ENCODE measurements around the gene HCK. TPM values are rescaled to one million over a fixed set of nuclear protein-coding genes. Genes with fewer than 3 reads are reported as not detected.

HCK gene
- polyA plus RNA-seq, 1 of the 3 experiments (the other 2 are of a cell fraction) = not detected

DNA sequence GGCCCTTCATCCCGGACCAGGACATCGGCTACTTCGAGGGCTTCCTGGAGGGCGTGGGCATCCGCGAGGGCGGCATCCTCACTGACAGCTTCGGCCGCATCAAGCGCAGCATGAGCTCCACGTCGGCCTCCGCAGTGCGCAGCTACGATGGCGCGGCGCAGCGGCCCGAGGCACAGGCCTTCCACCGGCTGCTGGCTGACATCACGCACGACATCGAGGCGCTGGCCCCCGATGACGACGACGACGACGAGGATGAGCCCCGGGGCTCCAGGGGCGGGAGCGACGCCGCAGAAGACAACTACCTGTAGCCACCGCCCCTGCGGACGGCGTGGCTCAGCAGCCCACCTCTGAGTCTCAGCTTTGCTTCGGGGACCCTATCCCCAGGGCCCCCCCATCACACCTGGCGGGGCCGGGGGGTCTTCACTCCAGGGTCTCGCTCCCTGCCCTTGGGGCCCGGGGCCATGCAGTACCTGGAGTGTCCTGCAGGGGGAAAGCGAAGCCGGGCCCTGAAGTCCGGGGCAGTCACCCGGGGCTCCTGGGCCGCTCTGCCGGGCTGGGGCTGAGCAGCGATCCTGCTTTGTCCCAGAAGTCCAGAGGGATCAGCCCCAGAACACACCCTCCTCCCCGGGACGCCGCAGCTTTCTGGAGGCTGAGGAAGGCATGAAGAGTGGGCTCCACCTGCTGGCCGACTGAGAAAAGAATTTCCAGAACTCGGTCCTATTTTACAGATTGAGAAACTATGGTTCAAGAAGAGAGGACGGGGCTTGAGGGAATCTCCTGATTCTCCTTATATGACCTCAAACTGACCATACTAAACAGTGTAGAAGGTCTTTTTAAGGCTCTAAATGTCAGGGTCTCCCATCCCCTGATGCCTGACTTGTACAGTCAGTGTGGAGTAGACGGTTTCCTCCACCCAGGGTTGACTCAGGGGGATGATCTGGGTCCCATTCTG, 20.8 kb upstream of the HCK start:
- H3K4me2 ChIP-seq = peak overlapping the region; percentile 77

DNA sequence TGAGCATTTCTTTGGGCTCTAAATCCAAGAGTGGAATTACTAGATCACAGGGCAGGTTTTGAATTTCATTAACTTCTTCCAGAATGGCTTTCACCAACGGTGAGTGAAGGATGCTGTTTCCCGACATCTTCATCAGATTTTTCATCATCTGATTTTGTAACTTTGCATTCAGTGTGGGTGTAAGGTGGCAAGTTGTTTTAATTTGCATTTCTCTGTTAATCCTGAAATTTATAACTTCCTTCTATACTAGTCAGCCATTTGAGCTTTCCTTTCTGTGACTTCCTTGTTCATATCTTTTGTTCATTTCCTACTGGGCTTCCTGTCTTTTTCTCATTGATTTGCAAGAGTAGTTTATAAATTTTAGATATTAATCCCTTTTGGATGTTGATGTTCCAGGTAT, 18.7 kb upstream of the HCK start:
- Histone ChIP-seq H3K4me1 (ENCODE audit: control insufficient read depth in 1 of 2, insufficient read depth in 2 of 2, low read depth in 1 of 2, low read length in 1 of 2) (peaks cover 0 to 7% of the 10 kb centered on the region in 2 experiments; a peak in 1 of 4 replicates), H3F3A (replicated peaks; ENCODE audit: insufficient read depth) (peaks cover 4% of the 10 kb centered on the region), H3K36me3 (replicated peaks in 1 of 2; ENCODE audit: control insufficient read depth in 1 of 2, insufficient read depth in 2 of 2, low read length in 1 of 2) (no peaks in the 10 kb centered on the region), H3K4me3 (ENCODE audit: low read depth in 2 of 2, low read length in 1 of 2) (no peak overlapping the region), H3K4me2 (no peak overlapping the region), H3K79me2 (ENCODE audit: insufficient read depth) (no peaks in the 10 kb centered on the region), H3K9me3 (no peaks in the 10 kb centered on the region), H3K9me2 (no peaks in the 10 kb centered on the region), H2AFZ (ENCODE audit: low read depth) (no peak overlapping the region), H4K20me1 (ENCODE audit: insufficient read depth) (no peaks in the 10 kb centered on the region), H3K9ac (no peak overlapping the region), H3K27me3 (ENCODE audit: insufficient read depth) (peaks cover 38% of the 10 kb centered on the region), H3K27ac (ENCODE audit: low read depth in 2 of 2, low read length in 1 of 2) (no peak overlapping the region)
- ChIA-PET CTCF (interaction anchor here (3.3 to 9.8 kb wide), 6 partner anchors 8 to 210 kb away, joined by 11 to 170 read pairs (median 50); partner anchors contain the start of gene PDRG1), POLR2A (no interaction called here)
- WGBS (ENCODE audit: low lambda C conversion rate) = 55% methylated on average over 2 of the region's 2 CpGs
- no peak for DNase-seq
- TF ChIP-seq FOSL2 (IDR thresholded peaks at IDR 0.05; ENCODE audit: borderline replicate concordance, low read depth) (no peak), EP300 (IDR thresholded peaks at IDR 0.05; ENCODE audit: borderline replicate concordance in 1 of 2, low read depth in 1 of 2, low read length in 1 of 2) (no peak), RFX5 (IDR thresholded peaks at IDR 0.05; ENCODE audit: low read length) (no peak), GATA2 (CRISPR knock-in tag; IDR thresholded peaks at IDR 0.05) (no peak), RCOR1 (IDR thresholded peaks at IDR 0.05; ENCODE audit: low read length) (no peak), YY1 (IDR thresholded peaks at IDR 0.05; ENCODE audit: low read depth) (no peak), FOXM1 (IDR thresholded peaks at IDR 0.05; ENCODE audit: low read depth) (no peak), MXI1 (IDR thresholded peaks at IDR 0.05; ENCODE audit: low read depth, low read length) (no peak), RAD21 (IDR thresholded peaks at IDR 0.05; ENCODE audit: low read length) (no peak)
- TF ChIP-seq, protein P1, sequence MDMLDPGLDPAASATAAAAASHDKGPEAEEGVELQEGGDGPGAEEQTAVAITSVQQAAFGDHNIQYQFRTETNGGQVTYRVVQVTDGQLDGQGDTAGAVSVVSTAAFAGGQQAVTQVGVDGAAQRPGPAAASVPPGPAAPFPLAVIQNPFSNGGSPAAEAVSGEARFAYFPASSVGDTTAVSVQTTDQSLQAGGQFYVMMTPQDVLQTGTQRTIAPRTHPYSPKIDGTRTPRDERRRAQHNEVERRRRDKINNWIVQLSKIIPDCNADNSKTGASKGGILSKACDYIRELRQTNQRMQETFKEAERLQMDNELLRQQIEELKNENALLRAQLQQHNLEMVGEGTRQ (IDR thresholded peaks at IDR 0.05; ENCODE audit: borderline replicate concordance, low read depth, low read length) = no peak
- TF ChIP-seq, protein P2, sequence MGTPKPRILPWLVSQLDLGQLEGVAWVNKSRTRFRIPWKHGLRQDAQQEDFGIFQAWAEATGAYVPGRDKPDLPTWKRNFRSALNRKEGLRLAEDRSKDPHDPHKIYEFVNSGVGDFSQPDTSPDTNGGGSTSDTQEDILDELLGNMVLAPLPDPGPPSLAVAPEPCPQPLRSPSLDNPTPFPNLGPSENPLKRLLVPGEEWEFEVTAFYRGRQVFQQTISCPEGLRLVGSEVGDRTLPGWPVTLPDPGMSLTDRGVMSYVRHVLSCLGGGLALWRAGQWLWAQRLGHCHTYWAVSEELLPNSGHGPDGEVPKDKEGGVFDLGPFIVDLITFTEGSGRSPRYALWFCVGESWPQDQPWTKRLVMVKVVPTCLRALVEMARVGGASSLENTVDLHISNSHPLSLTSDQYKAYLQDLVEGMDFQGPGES (IDR thresholded peaks at IDR 0.05; ENCODE audit: low read depth, low read length) = no peak

More for the DNA sequence above, 20.8 kb upstream of the HCK start:
- H3K4me1 ChIP-seq (ENCODE audit: control insufficient read depth in 1 of 2, insufficient read depth in 2 of 2, low read depth in 1 of 2, low read length in 1 of 2) = peaks cover 0 to 7% of the 10 kb centered on the region in 2 experiments; a peak in 1 of 4 replicates
- peaks cover 38% of the 10 kb centered on the region for H3K27me3 ChIP-seq (ENCODE audit: insufficient read depth)
- peak; percentile 89 for DNase-seq
- peak overlapping the region; percentile 34 to 87; a peak in 3 of 4 replicates for H3K4me3 ChIP-seq (ENCODE audit: low read depth in 2 of 2, low read length in 1 of 2)
- H3K36me3 ChIP-seq (replicated peaks in 1 of 2; ENCODE audit: control insufficient read depth in 1 of 2, insufficient read depth in 2 of 2, low read length in 1 of 2) = no peaks in the 10 kb centered on the region
- H2AFZ ChIP-seq (ENCODE audit: low read depth) = peak overlapping the region; percentile 52; the same call in 1 of the 2 replicates
- ChIA-PET POLR2A (interaction anchor here (1.6 kb wide), 1 partner anchor 178 kb away, joined by 3 read pairs; no protein-coding TSS in a partner anchor), CTCF (interaction anchor here (0.6 to 9.8 kb wide), 63 partner anchors 10 to 429 kb away, joined by 3 to 170 read pairs (median 5); partner anchors contain the start of genes FOXS1, PDRG1 and XKR7)
- H3K27ac ChIP-seq (ENCODE audit: low read depth in 2 of 2, low read length in 1 of 2) = no peak overlapping the region
- H4K20me1 ChIP-seq (ENCODE audit: insufficient read depth) = no peaks in the 10 kb centered on the region
- H3K9me3 ChIP-seq = no peaks in the 10 kb centered on the region
- H3K79me2 ChIP-seq (ENCODE audit: insufficient read depth) = no peaks in the 10 kb centered on the region
- WGBS (ENCODE audit: low lambda C conversion rate) = 15% methylated on average over 17 of the region's 59 CpGs
- H3K9me2 ChIP-seq = no peaks in the 10 kb centered on the region
- 0 out of 2 replicates have a peak, but pooled peaks have one; percentile 6 for TF ChIP-seq NRF1 (IDR thresholded peaks at IDR 0.05; ENCODE audit: low read depth, low read length)
- peak; percentile 82 for TF ChIP-seq RAD21 (IDR thresholded peaks at IDR 0.05; ENCODE audit: low read length)
- TF ChIP-seq TAF1 (IDR thresholded peaks at IDR 0.05; ENCODE audit: borderline replicate concordance, low read depth, low read length) = no peak
- peak; percentile 82 for TF ChIP-seq SMC3 (IDR thresholded peaks at IDR 0.05; ENCODE audit: low read depth, low read length)
- TF ChIP-seq TCF12 (IDR thresholded peaks at IDR 0.05) = no peak
- TF ChIP-seq, protein P1 (IDR thresholded peaks at IDR 0.05; ENCODE audit: borderline replicate concordance, low read depth, low read length) = no peak
- TF ChIP-seq, protein P3, sequence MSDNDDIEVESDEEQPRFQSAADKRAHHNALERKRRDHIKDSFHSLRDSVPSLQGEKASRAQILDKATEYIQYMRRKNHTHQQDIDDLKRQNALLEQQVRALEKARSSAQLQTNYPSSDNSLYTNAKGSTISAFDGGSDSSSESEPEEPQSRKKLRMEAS (IDR thresholded peaks at IDR 0.05; ENCODE audit: low read depth) = 0 out of 2 replicates have a peak, but pooled peaks have one; percentile 18
- TF ChIP-seq, protein P4, sequence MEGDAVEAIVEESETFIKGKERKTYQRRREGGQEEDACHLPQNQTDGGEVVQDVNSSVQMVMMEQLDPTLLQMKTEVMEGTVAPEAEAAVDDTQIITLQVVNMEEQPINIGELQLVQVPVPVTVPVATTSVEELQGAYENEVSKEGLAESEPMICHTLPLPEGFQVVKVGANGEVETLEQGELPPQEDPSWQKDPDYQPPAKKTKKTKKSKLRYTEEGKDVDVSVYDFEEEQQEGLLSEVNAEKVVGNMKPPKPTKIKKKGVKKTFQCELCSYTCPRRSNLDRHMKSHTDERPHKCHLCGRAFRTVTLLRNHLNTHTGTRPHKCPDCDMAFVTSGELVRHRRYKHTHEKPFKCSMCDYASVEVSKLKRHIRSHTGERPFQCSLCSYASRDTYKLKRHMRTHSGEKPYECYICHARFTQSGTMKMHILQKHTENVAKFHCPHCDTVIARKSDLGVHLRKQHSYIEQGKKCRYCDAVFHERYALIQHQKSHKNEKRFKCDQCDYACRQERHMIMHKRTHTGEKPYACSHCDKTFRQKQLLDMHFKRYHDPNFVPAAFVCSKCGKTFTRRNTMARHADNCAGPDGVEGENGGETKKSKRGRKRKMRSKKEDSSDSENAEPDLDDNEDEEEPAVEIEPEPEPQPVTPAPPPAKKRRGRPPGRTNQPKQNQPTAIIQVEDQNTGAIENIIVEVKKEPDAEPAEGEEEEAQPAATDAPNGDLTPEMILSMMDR (IDR thresholded peaks at IDR 0.05) = peak; percentile 98
- H3F3A ChIP-seq (replicated peaks; ENCODE audit: insufficient read depth) = no peaks in the 10 kb centered on the region
- no peak overlapping the region for H3K9ac ChIP-seq

Data from SK-N-SH (cell line).